Measurements from ENCODE around the gene ZNF274. TPM values are rescaled to one million over a fixed set of nuclear protein-coding genes. Genes with fewer than 3 reads are reported as not detected.
A peak's percentile ranks its signal among the peaks of the same experiment; 100 is the strongest.

The ZNF274 gene
- total and polyA plus RNA-seq, 5 donors from 2014 or later = 31.8 to 45.1 (median 34.7) TPM

DNA sequence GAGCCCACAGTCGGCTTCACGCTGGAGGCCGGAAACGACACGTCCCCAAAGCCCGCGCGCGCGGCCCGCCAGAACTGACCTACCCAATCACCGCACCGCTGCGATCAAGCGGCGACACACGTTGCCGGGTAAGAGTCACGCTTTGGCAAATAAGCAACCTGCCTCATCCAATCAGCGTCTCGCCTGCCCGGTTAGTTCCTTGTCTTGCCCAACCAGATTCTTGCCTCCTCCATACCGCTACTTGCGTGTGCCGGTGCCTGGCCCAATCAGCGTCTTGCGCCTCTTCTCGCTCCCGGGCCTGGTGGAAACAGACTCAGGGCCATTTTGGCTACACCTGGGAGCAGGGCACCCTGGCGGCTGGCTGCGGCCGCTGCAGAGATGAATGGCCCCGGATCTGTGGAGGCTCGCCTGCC is 34.2 kb downstream of the ZNF274 start:
- ATAC-seq (ENCODE audit: low read depth in 2 of 2) (no peak), DNase-seq (no peak)
- H3K4me1 ChIP-seq (ENCODE audit: control insufficient read depth, insufficient read depth, low read length, poor library complexity, severe bottlenecking) = no peaks in the 10 kb centered on the region
- no peak overlapping the region for H3K27ac Mint-ChIP-seq
- H3K9me3 ChIP-seq (ENCODE audit: control insufficient read depth in 2 of 2, low read length in 2 of 2) = peaks cover 43 to 72% of the 10 kb centered on the region in 2 experiments
- H3K4me3 Mint-ChIP-seq = no peak overlapping the region
- no peaks in the 10 kb centered on the region for H3K27me3 ChIP-seq (ENCODE audit: control insufficient read depth, insufficient read depth, low read length)
- H3K36me3 Mint-ChIP-seq = peaks cover 10% of the 10 kb centered on the region
- peaks cover 11% of the 10 kb centered on the region for H3K36me3 ChIP-seq (ENCODE audit: control insufficient read depth, insufficient read depth, low read length)
- H3K27ac ChIP-seq (ENCODE audit: insufficient read depth, low read length, poor library complexity, severe bottlenecking) = no peak overlapping the region
- H3K9me3 Mint-ChIP-seq = peaks cover 0 to 56% (median 28%) of the 10 kb centered on the region in 7 donors
- H3K4me1 Mint-ChIP-seq = peaks cover 0 to 2% (median 0%) of the 10 kb centered on the region in 4 donors
- no peaks in the 10 kb centered on the region for H3K27me3 Mint-ChIP-seq
- H3K4me3 ChIP-seq (ENCODE audit: low read depth, low read length) = no peak overlapping the region

DNA sequence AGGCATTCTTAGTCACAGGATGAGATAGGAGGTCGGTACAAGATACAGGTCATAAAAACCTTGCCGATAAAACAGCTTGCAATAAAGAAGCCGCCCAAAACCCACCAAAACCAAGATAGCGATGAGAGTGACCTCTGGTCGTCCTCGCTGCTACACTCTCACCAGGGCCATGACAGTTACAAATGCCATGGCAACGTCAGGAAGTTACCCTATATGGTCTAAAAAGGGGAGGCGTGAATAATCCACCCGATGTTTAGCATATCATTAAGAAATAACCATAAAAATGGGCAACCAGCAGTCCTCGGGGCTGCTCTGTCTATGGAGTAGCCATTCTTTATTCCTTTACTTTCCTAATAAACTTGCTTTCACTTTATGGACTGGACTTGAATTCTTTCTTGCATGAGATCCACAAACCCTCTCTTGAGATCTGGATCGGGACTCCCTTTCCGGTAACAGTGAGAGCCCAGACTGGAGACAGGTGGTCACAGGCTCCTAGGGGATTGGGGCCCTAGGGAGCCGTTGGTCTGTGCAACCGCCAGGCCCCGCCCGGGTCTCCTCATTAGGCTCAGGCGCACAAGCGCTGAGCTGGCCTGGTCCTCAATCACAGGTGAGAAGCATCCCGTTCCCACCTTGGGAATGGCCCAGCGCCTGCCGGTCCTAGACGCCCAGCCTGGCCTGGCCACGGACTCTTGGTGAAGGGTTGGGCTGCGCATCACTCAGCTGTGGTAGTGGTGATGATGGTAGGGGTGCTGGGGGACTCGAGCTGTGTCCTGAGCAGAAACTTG is 34.9 kb downstream of the ZNF274 start:
- Mint-ChIP-seq H3K4me1 (peaks cover 0 to 2% (median 0%) of the 10 kb centered on the region in 4 donors), H3K27ac (no peak overlapping the region), H3K9me3 (peaks cover 2 to 51% (median 27%) of the 10 kb centered on the region in 7 donors), H3K36me3 (peaks cover 3% of the 10 kb centered on the region), H3K4me3 (no peak overlapping the region), H3K27me3 (no peaks in the 10 kb centered on the region)
- Histone ChIP-seq H3K36me3 (ENCODE audit: control insufficient read depth, insufficient read depth, low read length) (peaks cover 3% of the 10 kb centered on the region), H3K9me3 (ENCODE audit: control insufficient read depth in 2 of 2, low read length in 2 of 2) (peaks cover 43 to 65% of the 10 kb centered on the region in 2 experiments), H3K27ac (ENCODE audit: insufficient read depth, low read length, poor library complexity, severe bottlenecking) (no peak overlapping the region), H3K4me1 (ENCODE audit: control insufficient read depth, insufficient read depth, low read length, poor library complexity, severe bottlenecking) (no peaks in the 10 kb centered on the region), H3K4me3 (ENCODE audit: low read depth, low read length) (no peak overlapping the region), H3K27me3 (ENCODE audit: control insufficient read depth, insufficient read depth, low read length) (no peaks in the 10 kb centered on the region)
- DNase-seq (no peak), ATAC-seq (ENCODE audit: low read depth in 2 of 2) (no peak)

DNA sequence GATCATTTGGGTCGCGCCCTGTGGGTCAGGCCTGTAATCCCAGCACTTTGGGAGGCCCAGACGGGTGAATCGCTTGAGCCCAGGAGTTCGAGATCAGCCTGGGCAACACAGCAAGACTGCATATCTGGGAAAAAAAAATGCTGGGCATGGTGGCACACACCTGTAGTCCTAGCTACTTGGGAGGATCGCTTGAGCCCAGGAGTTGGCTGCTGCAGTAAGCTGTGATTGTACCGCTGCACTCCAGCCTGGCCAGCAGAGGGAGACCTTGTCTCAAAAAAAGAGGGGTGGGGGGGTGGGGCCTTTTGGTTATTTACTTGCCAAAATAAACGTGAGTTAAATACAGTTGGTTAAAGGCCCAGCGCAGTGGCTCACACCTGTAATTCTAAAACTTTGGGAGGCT is 36.0 kb downstream of the ZNF274 start:
- peak in 1 of 3 donors; percentile 52 for DNase-seq
- Mint-ChIP-seq H3K4me3 (no peak overlapping the region), H3K4me1 (peaks cover 0 to 2% (median 0%) of the 10 kb centered on the region in 4 donors)

DNA sequence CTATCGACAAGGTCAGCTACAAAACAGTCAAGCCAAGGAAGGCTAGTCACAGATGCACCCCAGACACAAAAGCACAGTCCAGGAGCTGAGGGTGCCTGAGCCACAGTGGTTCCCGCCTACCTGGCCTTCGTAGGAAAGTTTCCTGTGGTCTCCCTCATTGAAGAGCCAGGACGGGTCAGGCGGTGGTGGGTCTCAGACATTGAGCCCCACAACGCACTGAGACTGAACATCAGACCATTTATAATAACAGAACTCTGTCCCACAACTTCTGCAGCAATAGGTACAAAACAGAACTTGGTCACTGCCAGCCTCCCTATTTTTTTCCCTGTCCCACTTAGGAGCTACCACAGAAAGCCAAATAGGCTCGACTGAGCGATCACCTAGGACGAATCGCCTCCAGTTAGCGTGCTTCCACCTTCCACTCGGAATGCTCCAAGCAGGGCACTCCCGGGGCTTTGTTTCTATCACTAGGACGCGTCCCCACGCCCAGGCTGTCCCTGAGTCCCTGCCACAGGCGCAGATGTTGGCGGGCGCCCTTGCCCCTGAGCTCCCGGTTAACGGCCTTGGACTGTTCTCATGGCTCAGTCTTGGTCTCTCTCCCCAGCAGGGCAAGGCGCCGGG is 45.2 kb downstream of the ZNF274 start:
- Histone ChIP-seq H3K4me1 (ENCODE audit: control insufficient read depth, insufficient read depth, low read length, poor library complexity, severe bottlenecking) (peaks cover 14% of the 10 kb centered on the region), H3K9me3 (ENCODE audit: control insufficient read depth in 2 of 2, low read length in 2 of 2) (peaks cover 16 to 31% of the 10 kb centered on the region in 2 experiments), H3K36me3 (ENCODE audit: control insufficient read depth, insufficient read depth, low read length) (peaks cover 32% of the 10 kb centered on the region), H3K27me3 (ENCODE audit: control insufficient read depth, insufficient read depth, low read length) (no peaks in the 10 kb centered on the region), H3K4me3 (ENCODE audit: low read depth, low read length) (peak overlapping the region; percentile 79), H3K27ac (ENCODE audit: insufficient read depth, low read length, poor library complexity, severe bottlenecking) (peak overlapping the region; percentile 47)
- Mint-ChIP-seq H3K4me1 (peaks cover 12 to 40% (median 19%) of the 10 kb centered on the region in 4 donors), H3K36me3 (peaks cover 35% of the 10 kb centered on the region), H3K4me3 (peak overlapping the region; percentile 94 to 97 (median 94)), H3K27me3 (no peaks in the 10 kb centered on the region), H3K9me3 (peaks cover 3 to 31% (median 18%) of the 10 kb centered on the region in 7 donors), H3K27ac (peak overlapping the region; percentile 67 to 91 (median 76))
- ATAC-seq (ENCODE audit: low read depth in 2 of 2) (peak in 1 of 2 donors; percentile 22), DNase-seq (no peak)

More for the DNA sequence above, 36.0 kb downstream of the ZNF274 start:
- no peaks in the 10 kb centered on the region for H3K36me3 ChIP-seq (ENCODE audit: control insufficient read depth, insufficient read depth, low read length)
- no peak for ATAC-seq (ENCODE audit: low read depth in 2 of 2)
- no peaks in the 10 kb centered on the region for H3K27me3 ChIP-seq (ENCODE audit: control insufficient read depth, insufficient read depth, low read length)
- no peaks in the 10 kb centered on the region for H3K4me1 ChIP-seq (ENCODE audit: control insufficient read depth, insufficient read depth, low read length, poor library complexity, severe bottlenecking)
- no peaks in the 10 kb centered on the region for H3K36me3 Mint-ChIP-seq
- H3K4me3 ChIP-seq (ENCODE audit: low read depth, low read length) = no peak overlapping the region
- peaks cover 0 to 44% (median 22%) of the 10 kb centered on the region in 7 donors for H3K9me3 Mint-ChIP-seq
- H3K27ac ChIP-seq (ENCODE audit: insufficient read depth, low read length, poor library complexity, severe bottlenecking) = no peak overlapping the region
- H3K27ac Mint-ChIP-seq = peak overlapping the region in 1 of 3 donors; percentile 63
- H3K27me3 Mint-ChIP-seq = no peaks in the 10 kb centered on the region
- H3K9me3 ChIP-seq (ENCODE audit: control insufficient read depth in 2 of 2, low read length in 2 of 2) = peaks cover 35 to 59% of the 10 kb centered on the region in 2 experiments

DNA sequence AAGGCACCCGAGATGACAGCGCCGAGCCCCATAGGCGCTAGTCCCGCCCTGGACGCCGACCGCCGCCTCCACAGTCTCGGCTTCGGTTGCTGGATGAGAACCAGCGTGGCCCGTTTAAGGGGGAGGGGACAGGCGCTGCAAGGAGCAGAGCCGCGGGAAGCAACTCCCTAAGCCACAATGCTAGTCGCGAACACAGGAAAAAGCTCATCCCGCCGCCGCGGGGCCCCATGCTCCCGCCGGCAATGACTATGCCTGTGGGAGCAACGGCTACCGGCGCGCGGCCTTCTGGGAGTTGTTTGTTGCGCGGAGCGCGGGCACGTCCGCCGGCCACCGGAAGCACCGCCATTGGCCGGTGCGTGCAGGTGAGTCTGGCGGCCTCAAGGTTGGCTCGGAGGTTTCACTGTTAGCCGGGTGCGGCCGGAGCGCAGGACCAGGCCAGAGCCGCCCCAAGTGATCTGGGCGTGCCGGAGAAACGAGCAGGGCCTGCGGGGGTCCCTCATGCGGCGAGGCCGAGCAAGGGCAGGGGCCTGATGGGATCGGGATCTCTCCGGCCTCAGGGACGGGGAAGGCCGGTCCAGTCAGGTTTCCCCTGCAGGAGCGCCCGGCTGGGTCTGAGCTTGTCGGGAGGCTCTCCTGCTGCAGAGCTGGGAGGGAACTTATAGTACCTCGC is 45.9 kb downstream of the ZNF274 start, which contains the start of gene ZNF544:
TSS of gene ZNF544 (plus strand) at position 330 of the 670 bp plus-strand sequence. CDS start 15,110 bp downstream, outside the sequence.
- DNase-seq (peak in 2 of 3 donors; percentile 26 to 69), ATAC-seq (ENCODE audit: low read depth in 2 of 2) (peak; percentile 59 to 69)
- Histone ChIP-seq H3K4me3 (ENCODE audit: low read depth, low read length) (peak within 1 kb of the TSS; percentile 79), H3K4me1 (ENCODE audit: control insufficient read depth, insufficient read depth, low read length, poor library complexity, severe bottlenecking) (peaks cover 14% of the 10 kb centered on the region), H3K27ac (ENCODE audit: insufficient read depth, low read length, poor library complexity, severe bottlenecking) (peak within 1 kb of the TSS; percentile 47), H3K27me3 (ENCODE audit: control insufficient read depth, insufficient read depth, low read length) (no peaks in the 10 kb centered on the region), H3K9me3 (ENCODE audit: control insufficient read depth in 2 of 2, low read length in 2 of 2) (peaks cover 17 to 35% of the 10 kb centered on the region in 2 experiments), H3K36me3 (ENCODE audit: control insufficient read depth, insufficient read depth, low read length) (peaks cover 39% of the 10 kb centered on the region)
- H3K4me3 Mint-ChIP-seq = peak within 1 kb of the TSS; percentile 94 to 97 (median 94)
- no peaks in the 10 kb centered on the region for H3K27me3 Mint-ChIP-seq
- H3K4me1 Mint-ChIP-seq = peaks cover 13 to 45% (median 22%) of the 10 kb centered on the region in 4 donors
- H3K36me3 Mint-ChIP-seq = peaks cover 41% of the 10 kb centered on the region
- H3K27ac Mint-ChIP-seq = peak within 1 kb of the TSS; percentile 67 to 91 (median 76)
- peaks cover 3 to 37% (median 22%) of the 10 kb centered on the region in 7 donors for H3K9me3 Mint-ChIP-seq

DNA sequence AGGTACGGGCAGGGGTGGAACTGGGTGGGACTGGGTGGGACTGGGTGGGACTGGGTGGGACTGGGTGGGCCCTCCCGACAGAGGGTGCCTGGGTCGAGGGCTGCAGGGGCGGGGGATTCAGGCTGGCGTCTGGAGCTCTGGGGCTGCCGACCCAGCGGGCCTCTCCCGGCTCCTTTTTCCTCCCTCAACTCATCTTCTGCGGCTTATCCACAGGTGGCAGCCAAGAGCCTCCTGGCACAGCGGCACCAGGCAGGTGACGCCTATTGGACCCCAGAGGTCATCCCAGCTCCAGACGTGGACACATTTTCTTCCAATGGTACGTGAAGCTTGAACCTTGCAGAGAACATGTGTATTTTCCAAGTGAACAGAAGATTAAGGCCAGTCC is 46.4 kb downstream of the ZNF274 start:
- Mint-ChIP-seq H3K9me3 (peaks cover 5 to 43% (median 21%) of the 10 kb centered on the region in 7 donors), H3K27me3 (no peaks in the 10 kb centered on the region), H3K27ac (no peak overlapping the region), H3K36me3 (peaks cover 46% of the 10 kb centered on the region), H3K4me3 (peak overlapping the region; percentile 88 to 97 (median 94)), H3K4me1 (peaks cover 14 to 47% (median 25%) of the 10 kb centered on the region in 4 donors)
- no peak for ATAC-seq (ENCODE audit: low read depth in 2 of 2)
- Histone ChIP-seq H3K36me3 (ENCODE audit: control insufficient read depth, insufficient read depth, low read length) (peaks cover 44% of the 10 kb centered on the region), H3K4me3 (ENCODE audit: low read depth, low read length) (peak overlapping the region; percentile 30), H3K27ac (ENCODE audit: insufficient read depth, low read length, poor library complexity, severe bottlenecking) (peak overlapping the region; percentile 47), H3K27me3 (ENCODE audit: control insufficient read depth, insufficient read depth, low read length) (no peaks in the 10 kb centered on the region), H3K4me1 (ENCODE audit: control insufficient read depth, insufficient read depth, low read length, poor library complexity, severe bottlenecking) (peaks cover 14% of the 10 kb centered on the region), H3K9me3 (ENCODE audit: control insufficient read depth in 2 of 2, low read length in 2 of 2) (peaks cover 22 to 36% of the 10 kb centered on the region in 2 experiments)
- DNase-seq = no peak

DNA sequence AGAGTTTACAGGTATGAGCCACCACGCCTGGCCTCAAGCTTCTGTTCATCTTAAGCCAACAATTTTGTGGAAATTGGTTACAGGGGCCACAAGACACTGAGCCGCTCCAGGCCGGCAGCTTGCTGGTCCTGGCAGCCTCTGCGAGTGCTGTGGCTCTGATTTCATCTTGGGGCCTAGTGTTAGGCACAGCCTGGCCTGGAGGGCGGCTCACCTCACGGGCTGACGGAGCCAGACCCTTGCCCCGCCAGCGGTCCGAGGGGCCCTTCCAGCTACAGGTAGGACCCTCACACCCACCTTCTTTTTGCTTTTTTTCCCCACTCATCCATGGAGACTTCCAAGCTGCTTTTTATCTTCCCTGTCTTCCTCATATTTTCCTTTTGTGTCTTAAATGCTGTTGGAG is 54.5 kb downstream of the ZNF274 start:
- no peaks in the 10 kb centered on the region for H3K27me3 ChIP-seq (ENCODE audit: control insufficient read depth, insufficient read depth, low read length)
- H3K4me3 ChIP-seq (ENCODE audit: low read depth, low read length) = no peak overlapping the region

More for the DNA sequence above, 54.5 kb downstream of the ZNF274 start:
- Mint-ChIP-seq H3K36me3 (peaks cover 71% of the 10 kb centered on the region), H3K4me3 (no peak overlapping the region), H3K4me1 (peaks cover 0 to 12% (median 6%) of the 10 kb centered on the region in 4 donors), H3K9me3 (peaks cover 0 to 71% (median 31%) of the 10 kb centered on the region in 7 donors), H3K27ac (no peak overlapping the region), H3K27me3 (no peaks in the 10 kb centered on the region)
- DNase-seq (no peak), ATAC-seq (ENCODE audit: low read depth in 2 of 2) (no peak)
- no peaks in the 10 kb centered on the region for H3K4me1 ChIP-seq (ENCODE audit: control insufficient read depth, insufficient read depth, low read length, poor library complexity, severe bottlenecking)
- peaks cover 41 to 88% of the 10 kb centered on the region in 2 experiments for H3K9me3 ChIP-seq (ENCODE audit: control insufficient read depth in 2 of 2, low read length in 2 of 2)
- H3K27ac ChIP-seq (ENCODE audit: insufficient read depth, low read length, poor library complexity, severe bottlenecking) = no peak overlapping the region
- peaks cover 61% of the 10 kb centered on the region for H3K36me3 ChIP-seq (ENCODE audit: control insufficient read depth, insufficient read depth, low read length)

Measured in CD4-positive, CD25-positive, alpha-beta regulatory T cell (primary cell).